Measurements from ENCODE around the gene SHOC2. TPM values are rescaled to one million over a fixed set of nuclear protein-coding genes. Genes with fewer than 3 reads are reported as not detected.
A peak's percentile ranks its signal among the peaks of the same experiment; 100 is the strongest.

SHOC2 gene
- total RNA-seq, 1 experiment from 2014 or later, result 23.7 TPM

GRCh38 chr10:111037858-111038257, 118.5 kb downstream of the SHOC2 start:
- H3K79me2 ChIP-seq (ENCODE audit: insufficient read depth, low read length), result no peaks in the 10 kb centered on the region
- no peak overlapping the region for H2BK12ac ChIP-seq (ENCODE audit: insufficient read length, low read depth, low read length)
- H3K27me3 ChIP-seq (ENCODE audit: insufficient read depth, low read length), result no peaks in the 10 kb centered on the region
- no peak for DNase-seq
- no peaks in the 10 kb centered on the region for H3K4me1 ChIP-seq (ENCODE audit: insufficient read depth, low read length)
- H4K20me1 ChIP-seq (ENCODE audit: control insufficient read depth, insufficient read depth, insufficient read length), result no peaks in the 10 kb centered on the region
- no peak overlapping the region for H2AFZ ChIP-seq (ENCODE audit: low read length)
- H3K18ac ChIP-seq (ENCODE audit: insufficient read length, low read depth, low read length), result no peak overlapping the region
- H3K9me3 Mint-ChIP-seq, result peaks cover 50% of the 10 kb centered on the region in 2 experiments
- no peak overlapping the region for H3K56ac ChIP-seq (ENCODE audit: insufficient read length, low read depth, low read length)
- no peaks in the 10 kb centered on the region; the same call in 1 of the 2 replicates for H3K27me3 Mint-ChIP-seq (ENCODE audit: low read depth)
- no peak overlapping the region for H3K27ac ChIP-seq (ENCODE audit: insufficient read length, low read depth, low read length)
- no peak overlapping the region for H2AK5ac ChIP-seq (ENCODE audit: insufficient read length, low read length)
- no peaks in the 10 kb centered on the region for H3K23me2 ChIP-seq (ENCODE audit: insufficient read length, low read depth, low read length, poor library complexity, severe bottlenecking)
- H3T11ph ChIP-seq (ENCODE audit: low read length), result no peak overlapping the region
- peaks cover 15 to 43% (median 25%) of the 10 kb centered on the region in 3 experiments for H3K36me3 Mint-ChIP-seq (ENCODE audit: insufficient read depth in 1 of 3, low read depth in 3 of 3)
- H3K4me1 Mint-ChIP-seq, result no peaks in the 10 kb centered on the region
- peak; percentile 48; the same call in 2 of the 3 replicates for TF ChIP-seq CTCF (conservative IDR thresholded peaks at IDR 0.05)
- H3K9me3 ChIP-seq (ENCODE audit: control insufficient read depth, low read depth, low read length), result peaks cover 5% of the 10 kb centered on the region
- no peak overlapping the region for H3K27ac Mint-ChIP-seq
- no peaks in the 10 kb centered on the region for H3K79me1 ChIP-seq (ENCODE audit: insufficient read depth, low read depth, low read length, poor library complexity, severe bottlenecking)
- H4K5ac ChIP-seq (ENCODE audit: insufficient read length, low read depth, low read length), result no peak overlapping the region
- H2BK120ac ChIP-seq (ENCODE audit: low read depth, low read length, poor library complexity, severe bottlenecking), result no peak overlapping the region
- H3K14ac ChIP-seq (ENCODE audit: insufficient read depth, low read length), result no peak overlapping the region
- no peak overlapping the region for H4K8ac ChIP-seq (replicated peaks; ENCODE audit: insufficient read length, low read depth, low read length)
- no peak overlapping the region for H3K4me2 ChIP-seq (ENCODE audit: insufficient read depth, insufficient read length, low read length)
- H2BK15ac ChIP-seq (ENCODE audit: low read depth, low read length), result no peak overlapping the region
- H2BK5ac ChIP-seq (ENCODE audit: insufficient read length, low read length), result no peak overlapping the region
- no peak overlapping the region for H4K91ac ChIP-seq (ENCODE audit: insufficient read length, low read depth, low read length)
- H3K9ac ChIP-seq (ENCODE audit: extremely low read depth, insufficient read length, low read length), result no peak overlapping the region
- no peak overlapping the region for H3K23ac ChIP-seq (ENCODE audit: insufficient read length, low read depth, low read length)
- no peak overlapping the region for H2BK20ac ChIP-seq (ENCODE audit: low read depth, low read length, poor library complexity, severe bottlenecking)
- no peak overlapping the region for H3K4ac ChIP-seq (ENCODE audit: low read depth, low read length)
- H3K4me3 Mint-ChIP-seq, result no peak overlapping the region
